ENCODE results near the gene CHMP4B.

CHMP4B gene

GRCh38 chr20:33769043-33769442, 42.1 kb upstream of the CHMP4B start:
- no peak for DNase-seq (ENCODE audit: low read depth)
- TF ChIP-seq CTCF (IDR thresholded peaks at IDR 0.05; ENCODE audit: low read depth, low read length, missing control alignments), result no peak
- no peak overlapping the region for H3K4me3 ChIP-seq (ENCODE audit: low read depth, low read length)

GRCh38 chr20:33770005-33770404, 41.1 kb upstream of the CHMP4B start:
- no peak for TF ChIP-seq CTCF (IDR thresholded peaks at IDR 0.05; ENCODE audit: low read depth, low read length, missing control alignments)
- no peak for DNase-seq (ENCODE audit: low read depth)

GRCh38 chr20:33771938-33772337, 39.2 kb upstream of the CHMP4B start:
- TF ChIP-seq CTCF (IDR thresholded peaks at IDR 0.05; ENCODE audit: low read depth, low read length, missing control alignments), result no peak
- DNase-seq (ENCODE audit: low read depth), result no peak
- H3K4me3 ChIP-seq (ENCODE audit: low read depth, low read length), result no peak overlapping the region

More at GRCh38 chr20:33770005-33770404, 41.1 kb upstream of the CHMP4B start:
- H3K4me3 ChIP-seq (ENCODE audit: low read depth, low read length), result no peak overlapping the region

GRCh38 chr20:33772439-33772838, 38.7 kb upstream of the CHMP4B start:
- TF ChIP-seq CTCF (IDR thresholded peaks at IDR 0.05; ENCODE audit: low read depth, low read length, missing control alignments), result no peak
- no peak for DNase-seq (ENCODE audit: low read depth)

GRCh38 chr20:33773412-33774089, 37.6 kb upstream of the CHMP4B start:
- TF ChIP-seq CTCF (IDR thresholded peaks at IDR 0.05; ENCODE audit: low read depth, low read length, missing control alignments), result no peak
- H3K4me3 ChIP-seq (ENCODE audit: low read depth, low read length), result no peak overlapping the region
- DNase-seq (ENCODE audit: low read depth), result peak; percentile 74

More at GRCh38 chr20:33772439-33772838, 38.7 kb upstream of the CHMP4B start:
- H3K4me3 ChIP-seq (ENCODE audit: low read depth, low read length), result no peak overlapping the region

GRCh38 chr20:33777816-33778215, 33.3 kb upstream of the CHMP4B start:
- no peak for DNase-seq (ENCODE audit: low read depth)
- H3K4me3 ChIP-seq (ENCODE audit: low read depth, low read length), result no peak overlapping the region
- TF ChIP-seq CTCF (IDR thresholded peaks at IDR 0.05; ENCODE audit: low read depth, low read length, missing control alignments), result no peak

- TF ChIP-seq CTCF (IDR thresholded peaks at IDR 0.05; ENCODE audit: low read depth, low read length, missing control alignments), result no peak
- no peak for DNase-seq (ENCODE audit: low read depth)
- H3K4me3 ChIP-seq (ENCODE audit: low read depth, low read length), result no peak overlapping the region
Observed at GRCh38 chr20:33781133-33781532, 30.0 kb upstream of the CHMP4B start.

Measured in GM12864 (cell line).